GM18502 (cell line): ENCODE measurements around the gene RAB6B.

Experiments used
- ATAC-seq: cut with Tn5 transposase; IDR thresholded peaks from one replicate; pipeline ENCODE4 v1.9.1; 2021; ENCODE audit warnings: mild to moderate bottlenecking; ENCODE audit not compliant: unreplicated experiment, poor library complexity

The RAB6B gene

GRCh38 chr3:133932009-133932408, 36.3 kb upstream of the RAB6B start:
- ATAC-seq, result no peak

- ATAC-seq, result no peak
Observed at GRCh38 chr3:133931084-133931483, 35.4 kb upstream of the RAB6B start.

- ATAC-seq, result no peak
Observed at GRCh38 chr3:133930341-133930933, 34.8 kb upstream of the RAB6B start.

- ATAC-seq, result no peak
Observed at GRCh38 chr3:133928903-133929607, 33.4 kb upstream of the RAB6B start.

GRCh38 chr3:133928136-133928893, 32.6 kb upstream of the RAB6B start:
- no peak for ATAC-seq

- peak; percentile 80 for ATAC-seq
Observed at GRCh38 chr3:133927540-133928066, 31.9 kb upstream of the RAB6B start.

- peak; percentile 30 for ATAC-seq
Observed at GRCh38 chr3:133926736-133927539, 31.3 kb upstream of the RAB6B start.

- no peak for ATAC-seq
Observed at GRCh38 chr3:133925960-133926735, 30.5 kb upstream of the RAB6B start.

GRCh38 chr3:133924041-133924440, 28.4 kb upstream of the RAB6B start:
- ATAC-seq, result no peak

GRCh38 chr3:133921592-133921991, 25.9 kb upstream of the RAB6B start:
- no peak for ATAC-seq

GRCh38 chr3:133917144-133917543, 21.5 kb upstream of the RAB6B start:
- no peak for ATAC-seq

- ATAC-seq, result no peak
Observed at GRCh38 chr3:133915685-133916658, 20.3 kb upstream of the RAB6B start.

GRCh38 chr3:133914839-133915600, 19.3 kb upstream of the RAB6B start:
- ATAC-seq, result no peak

- ATAC-seq, result no peak
Observed at GRCh38 chr3:133910422-133910821, 14.7 kb upstream of the RAB6B start.

- no peak for ATAC-seq
Observed at GRCh38 chr3:133905376-133905775, 9.7 kb upstream of the RAB6B start.

GRCh38 chr3:133901847-133902246, 6.2 kb upstream of the RAB6B start:
- ATAC-seq, result no peak

GRCh38 chr3:133901083-133901482, 5.4 kb upstream of the RAB6B start:
- ATAC-seq, result no peak

- ATAC-seq, result no peak
Observed at GRCh38 chr3:133899311-133899710, 3.6 kb upstream of the RAB6B start.
